HG02571 (cell line): ENCODE results near the gene WEE2.
"Not testable (repeated sequence)": the region's sequence is repeated elsewhere in the genome, so short reads cannot be mapped to it uniquely, and the experiment has no call there.

Source experiments
- ATAC-seq: cut with Tn5 transposase; IDR thresholded peaks from one replicate; pipeline ENCODE4 v1.9.1; 2021; ENCODE audit warnings: mild to moderate bottlenecking, moderate library complexity; ENCODE audit not compliant: unreplicated experiment

WEE2 gene

GRCh38 chr7:141770083-141770583 lies 62.0 kb downstream of the WEE2 start:
- not testable (repeated sequence) for ATAC-seq

- no peak for ATAC-seq
Measured at GRCh38 chr7:141776374-141776773, 68.2 kb downstream of the WEE2 start, which contains the start of gene TAS2R4. TAS2R4 (plus strand) TSS chr7:141776674; CDS start chr7:141778489, 1,815 bp downstream.
